Pancreas (tissue), 10 donors: ENCODE measurements around the gene ADAMTS2. TPM values are rescaled to one million over a fixed set of nuclear protein-coding genes. Genes with fewer than 3 reads are reported as not detected.
A peak's percentile ranks its signal among the peaks of the same experiment; 100 is the strongest.

Experiments used
- ATAC-seq, 4 donors: fragments of 200-7000 bp; cut with Tn5 transposase; one replicate each; pipeline versions ENCODE4 v1.8.0 to v1.9.1; 2020; ENCODE audit warnings: mild to moderate bottlenecking in 4 of 4, moderate library complexity in 4 of 4
- DNase-seq, 6 donors: peaks; one replicate each; pipeline ENCODE4 v3.0.0-alpha.2; 2020
- FAIRE-seq: peaks from 2 replicates; lab custom pipeline; 2012; peaks lifted over from hg19 to GRCh38; lab: Jason Lieb, UNC
- H3K27ac ChIP-seq, 4 donors: fragments of 200-600 bp; sonication (generic); 1 replicate in 3 of 4; 2 replicates in 1 of 4; pipeline versions ENCODE4 v1.5.0 to v1.8.0; 2020
- H3K27me3 ChIP-seq, 4 donors: fragments of 200-600 bp; one replicate each; pipeline ENCODE4 v1.8.0; 2021
- H3K36me3 ChIP-seq, 3 donors: fragments of 200-600 bp; sonication (generic) in 1 of 3; one replicate each; pipeline versions ENCODE4 v1.5.0 to v1.8.0; 2020 to 2021
- H3K4me1 ChIP-seq, 3 donors: fragments of 200-600 bp; one replicate each; pipeline ENCODE4 v1.8.0; 2021
- H3K4me3 ChIP-seq, 4 donors: fragments of 200-600 bp; sonication (generic) in 2 of 4; one replicate each; pipeline versions ENCODE4 v1.5.0 to v1.8.0; 2020 to 2021
- H3K9me3 ChIP-seq, 4 donors: fragments of 200-600 bp; one replicate each; pipeline ENCODE4 v1.8.0; 2021
- WGBS, 2 donors: extraction: QIAGEN DNeasy Blood & Tissue Kit; methylation state at CpG; one replicate each; pipeline ENCODE4 v1.1.7; 2013; 5-methylcytosine and 5-hydroxymethylcytosine counted together
- intact Hi-C, 3 donors: fragments of 100-400 bp; cut with DNase I; formaldehyde crosslinking; loops; one replicate each; pipeline versions ENCODE4 v1.11.1 to v1.14.2; 2022
- polyA plus RNA-seq, 2 donors: library from polyadenylated mRNA; stranded (reverse); fragments of 200-250 nt; gene quantifications; one replicate each; pipeline ENCODE4 v1.2.3, GENCODE V29; 2013
- total RNA-seq, 6 donors: library from RNA; stranded (reverse); fragmentation: NEBNext Ultra II Directional in 4 of 6; extraction: Animal tissue kit (Norgen Biotek cat#: 25700) in 4 of 6; gene quantifications; one replicate each; pipeline versions ENCODE4 v1.2.1 to v1.2.4, GENCODE V29; 2021 to 2023
- TF ChIP-seq, protein P1 (sequence below), 4 donors: fragments of 200-600 bp; sonication (generic) in 3 of 4; IDR thresholded peaks; one replicate each; pipeline versions ENCODE4 v1.5.0 to v1.8.0; 2021; ENCODE audit warnings: antibody characterized with exemption in 4 of 4
- donor health status: healthy with polysubstance abuse.
- donor health status: DM: no; HTN: no; CAD: no; lungs with moderate emphysema.
- donor health status: DM: no; HTN: no; CAD: no.
- donor health status: control.
- donor health status: control.
- donor health status: Bipolar disorder and iron deficiency.
- donor health status: DM: yes; HTN: yes; CAD: no.
- donor health status: DM: no; HTN: no; CAD: no.
- donor health status: DM: no; HTN: no; CAD: no.
- donor health status: DM: yes; HTN: yes; CAD: no.

The ADAMTS2 gene
- total and polyA plus RNA-seq, 8 donors = 1.3 to 18.5 (median 5.8) TPM

DNA sequence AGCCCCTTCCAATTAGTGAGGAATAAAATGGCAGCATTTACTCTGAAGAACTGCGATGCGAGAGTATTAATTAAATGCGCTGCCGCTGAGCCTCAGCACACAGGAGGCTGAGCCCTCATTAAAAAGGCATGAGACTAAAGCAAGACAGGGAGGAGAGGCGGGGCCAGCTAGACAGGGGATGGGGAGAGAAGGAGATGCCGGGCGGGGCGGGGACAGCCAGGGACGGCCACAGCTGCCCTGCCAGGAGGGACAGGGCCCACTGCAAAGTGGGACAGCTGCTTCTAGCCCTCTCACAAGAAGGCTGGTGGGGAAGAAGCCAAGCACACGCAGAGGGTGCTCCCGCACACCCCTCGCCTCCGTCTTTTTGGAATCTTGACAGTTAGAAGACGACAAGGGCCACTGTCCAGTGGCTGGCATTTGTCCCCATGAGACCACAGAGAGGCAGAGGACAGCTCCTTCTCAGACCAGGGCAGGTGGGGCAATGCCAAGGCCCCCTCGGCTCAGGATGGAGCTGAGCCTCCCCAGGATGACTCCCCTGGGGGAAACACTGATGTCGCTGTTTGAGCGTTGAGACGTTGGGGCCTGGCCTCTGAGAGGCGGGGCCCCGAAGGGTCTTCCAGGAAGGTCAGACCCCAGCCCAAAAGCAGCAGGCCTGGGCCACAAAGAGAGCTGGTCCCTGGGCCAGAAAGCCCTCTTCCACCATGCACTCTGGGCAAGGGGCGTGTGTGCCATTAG, 26.9 kb downstream of the ADAMTS2 start:
- H3K4me3 ChIP-seq = no peak overlapping the region
- H3K27me3 ChIP-seq = no peaks in the 10 kb centered on the region
- H3K36me3 ChIP-seq = no peaks in the 10 kb centered on the region
- WGBS, 2 donors = 37 to 43% methylated on average over 21 of the region's 21 CpGs
- TF ChIP-seq, protein P1, sequence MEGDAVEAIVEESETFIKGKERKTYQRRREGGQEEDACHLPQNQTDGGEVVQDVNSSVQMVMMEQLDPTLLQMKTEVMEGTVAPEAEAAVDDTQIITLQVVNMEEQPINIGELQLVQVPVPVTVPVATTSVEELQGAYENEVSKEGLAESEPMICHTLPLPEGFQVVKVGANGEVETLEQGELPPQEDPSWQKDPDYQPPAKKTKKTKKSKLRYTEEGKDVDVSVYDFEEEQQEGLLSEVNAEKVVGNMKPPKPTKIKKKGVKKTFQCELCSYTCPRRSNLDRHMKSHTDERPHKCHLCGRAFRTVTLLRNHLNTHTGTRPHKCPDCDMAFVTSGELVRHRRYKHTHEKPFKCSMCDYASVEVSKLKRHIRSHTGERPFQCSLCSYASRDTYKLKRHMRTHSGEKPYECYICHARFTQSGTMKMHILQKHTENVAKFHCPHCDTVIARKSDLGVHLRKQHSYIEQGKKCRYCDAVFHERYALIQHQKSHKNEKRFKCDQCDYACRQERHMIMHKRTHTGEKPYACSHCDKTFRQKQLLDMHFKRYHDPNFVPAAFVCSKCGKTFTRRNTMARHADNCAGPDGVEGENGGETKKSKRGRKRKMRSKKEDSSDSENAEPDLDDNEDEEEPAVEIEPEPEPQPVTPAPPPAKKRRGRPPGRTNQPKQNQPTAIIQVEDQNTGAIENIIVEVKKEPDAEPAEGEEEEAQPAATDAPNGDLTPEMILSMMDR (IDR thresholded peaks at IDR 0.05) = no peak
- intact Hi-C loops = no loop called here
- H3K27ac ChIP-seq = no peak overlapping the region
- DNase-seq (peak in 2 of 6 donors; percentile 38 to 50), FAIRE-seq (no peak), ATAC-seq (no peak)
- no peaks in the 10 kb centered on the region for H3K9me3 ChIP-seq
- H3K4me1 ChIP-seq = no peaks in the 10 kb centered on the region

DNA sequence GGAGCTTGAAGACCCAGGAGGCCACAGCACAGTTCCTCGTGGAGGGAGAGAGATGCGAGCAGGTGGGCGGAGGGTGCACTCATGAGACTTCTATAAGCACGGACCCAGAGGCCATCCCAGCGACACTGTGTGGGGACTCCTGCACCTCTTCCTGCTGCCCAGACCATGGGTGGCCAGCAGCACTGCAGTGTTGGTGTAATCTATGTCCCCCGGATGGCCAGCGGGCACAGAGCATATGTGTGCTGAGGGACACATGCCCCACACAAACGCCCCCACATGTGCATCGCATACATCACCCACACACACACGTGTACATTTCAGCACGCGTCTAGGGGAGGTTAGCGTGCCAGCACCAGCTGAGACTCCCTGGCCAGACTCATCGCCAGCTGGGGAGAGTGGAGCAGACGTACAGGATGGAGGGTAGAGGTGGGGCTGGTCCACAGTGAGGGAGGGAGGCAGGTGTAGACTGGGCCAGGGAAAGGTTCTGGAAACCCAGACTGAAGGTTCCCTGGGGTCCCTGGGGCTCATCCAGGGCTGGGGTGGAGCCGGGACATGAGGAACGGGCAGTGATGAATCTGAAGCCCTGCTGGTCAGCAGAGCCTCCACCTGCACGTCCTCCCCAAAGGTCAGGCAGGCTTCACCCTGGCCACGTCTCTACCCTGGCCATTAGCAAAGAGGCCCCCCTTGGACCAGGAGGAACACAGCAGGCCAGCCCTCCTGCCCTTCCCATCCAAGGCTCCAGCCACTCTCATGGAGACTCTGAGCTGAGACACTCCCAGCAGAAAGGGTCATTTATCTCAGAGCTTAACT, 27.6 kb downstream of the ADAMTS2 start:
- no peaks in the 10 kb centered on the region for H3K9me3 ChIP-seq
- no peak for ATAC-seq
- H3K27me3 ChIP-seq = no peaks in the 10 kb centered on the region
- no peak overlapping the region for H3K4me3 ChIP-seq
- FAIRE-seq = no peak
- H3K36me3 ChIP-seq = no peaks in the 10 kb centered on the region
- H3K4me1 ChIP-seq = no peaks in the 10 kb centered on the region
- no peak overlapping the region for H3K27ac ChIP-seq
- peak in 2 of 6 donors; percentile 36 to 39 for DNase-seq
- 52 to 64% methylated on average over 19 of the region's 19 CpGs for WGBS, 2 donors
- intact Hi-C loops = no loop called here
- TF ChIP-seq, protein P1 (IDR thresholded peaks at IDR 0.05) = no peak

DNA sequence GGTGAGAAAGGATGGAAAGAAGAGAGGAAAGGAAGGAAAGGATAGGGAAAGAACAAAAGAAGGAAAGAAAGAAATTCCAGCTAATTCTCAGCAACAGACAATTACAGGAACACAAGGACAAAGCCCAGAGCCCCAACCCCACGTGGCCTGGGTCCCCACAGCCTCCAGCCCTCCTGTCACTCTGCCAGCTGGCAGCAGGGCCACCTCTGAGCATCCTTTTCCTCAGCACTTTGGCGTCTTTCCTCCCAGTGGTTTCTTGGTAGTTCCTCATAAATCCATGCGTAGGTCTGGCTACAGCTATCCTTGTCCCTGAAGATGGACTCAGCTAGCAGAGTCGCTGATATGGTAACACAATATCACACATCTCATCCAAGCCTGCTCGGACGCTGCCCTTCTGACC, 28.3 kb downstream of the ADAMTS2 start:
- ATAC-seq (no peak), DNase-seq (peak in 2 of 6 donors; percentile 5 to 12), FAIRE-seq (no peak)
- no peak overlapping the region for H3K4me3 ChIP-seq
- no peaks in the 10 kb centered on the region for H3K36me3 ChIP-seq
- H3K4me1 ChIP-seq = no peaks in the 10 kb centered on the region
- intact Hi-C loops = no loop called here
- H3K27ac ChIP-seq = no peak overlapping the region
- 43 to 50% methylated on average over 6 of the region's 6 CpGs for WGBS, 2 donors
- H3K9me3 ChIP-seq = no peaks in the 10 kb centered on the region
- no peaks in the 10 kb centered on the region for H3K27me3 ChIP-seq
- TF ChIP-seq, protein P1 (IDR thresholded peaks at IDR 0.05) = no peak

DNA sequence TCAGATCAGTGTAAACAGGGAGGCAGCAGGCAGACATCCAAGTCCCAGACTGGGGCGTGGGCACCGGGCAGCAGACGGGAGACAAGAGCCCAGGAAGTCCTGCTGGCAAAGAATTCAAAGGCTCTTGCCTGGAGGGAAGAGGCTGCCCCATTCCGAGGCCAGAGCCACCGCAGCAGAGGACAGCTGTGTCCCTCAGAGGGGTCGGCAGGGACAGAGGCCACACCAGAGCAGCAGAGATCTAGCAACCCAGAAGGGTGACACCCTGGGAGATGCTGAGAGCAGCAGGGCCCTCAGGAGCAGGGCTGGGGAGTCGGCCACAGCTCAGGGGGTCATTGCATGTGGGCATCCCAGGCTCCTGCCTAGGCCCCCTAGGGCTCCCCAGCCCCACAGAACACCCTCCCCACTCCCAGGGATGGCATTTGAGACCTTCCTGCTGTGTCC, 29.1 kb downstream of the ADAMTS2 start:
- ATAC-seq (no peak), FAIRE-seq (no peak), DNase-seq (peak in 2 of 6 donors; percentile 29 to 39)
- Histone ChIP-seq H3K27ac (no peak overlapping the region), H3K27me3 (no peaks in the 10 kb centered on the region), H3K36me3 (no peaks in the 10 kb centered on the region), H3K4me3 (no peak overlapping the region), H3K9me3 (no peaks in the 10 kb centered on the region), H3K4me1 (no peaks in the 10 kb centered on the region)
- TF ChIP-seq, protein P1 (IDR thresholded peaks at IDR 0.05) = no peak
- intact Hi-C loops = no loop called here
- WGBS, 2 donors = 63 to 74% methylated on average over 7 of the region's 7 CpGs
